A549 (cell line): ENCODE results near the gene GPR17. TPM values are rescaled to one million over a fixed set of nuclear protein-coding genes. Genes with fewer than 3 reads are reported as not detected.
A peak's percentile ranks its signal among the peaks of the same experiment; 100 is the strongest.

Experiments used
- ATAC-seq, 2 experiments: fragments of 200-7000 bp in 1 of 2; fragments of >200 bp in 1 of 2; cut with Nextera tagmentation in 1 of 2; cut with Tn5 transposase in 1 of 2; 3 replicates each; pipeline versions ENCODE4 v1.8.0 to v1.9.1; 2018 to 2020; ENCODE audit warnings: mild to moderate bottlenecking in 1 of 2, moderate library complexity in 1 of 2
- CTCF ChIA-PET: fragments of 300-600 bp; sonication (Branson Sonifier 250); formaldehyde crosslinking; extraction: SDS; loops from one replicate; lab custom pipeline; 2021; ENCODE audit warnings: antibody characterized with exemption, inconsistent platforms; lab: Yijun Ruan, JAX
- POLR2A ChIA-PET: fragments of 350-600 bp; formaldehyde crosslinking; extraction: SDS; loops from one replicate; lab custom pipeline; 2021; ENCODE audit warnings: antibody characterized with exemption, inconsistent platforms; lab: Yijun Ruan, JAX
- DNase-seq, 2 experiments: peaks; one replicate each; pipeline versions ENCODE4 v3.0.0 to v3.0.0-alpha.2; 2011 to 2016; ENCODE audit warnings: low read depth in 1 of 2, low spot score in 1 of 2
- FAIRE-seq: peaks from 2 replicates; lab custom pipeline; 2011; peaks lifted over from hg19 to GRCh38; lab: Jason Lieb, UNC
- H3K27ac ChIP-seq, 2 experiments: fragments of >200 bp; sonication (Bioruptor Twin); formaldehyde crosslinking; 3 replicates each; pipeline ENCODE4 v1.5.1; 2016 to 2017
- H3K4me1 ChIP-seq: fragments of >200 bp; sonication (Bioruptor Twin); formaldehyde crosslinking; 3 replicates; pipeline ENCODE4 v1.6.1; 2016
- H3K4me2 ChIP-seq: fragments of >200 bp; sonication (Bioruptor Twin); formaldehyde crosslinking; 3 replicates; pipeline ENCODE4 v1.6.1; 2016
- H3K4me3 ChIP-seq: fragments of >200 bp; sonication (Bioruptor Twin); formaldehyde crosslinking; 3 replicates; pipeline ENCODE4 v1.5.1; 2016
- H3K9me3 ChIP-seq: fragments of >200 bp; sonication (Bioruptor Twin); formaldehyde crosslinking; 3 replicates; pipeline ENCODE4 v1.6.1; 2016
- CBX2 ChIP-seq: fragments of 200-600 bp; sonication (generic); IDR thresholded peaks from 2 replicates; pipeline ENCODE4 v1.6.1; 2016; ENCODE audit warnings: low read depth, mild to moderate bottlenecking, borderline replicate concordance
- EHF ChIP-seq: fragments of 250-450 bp; sonication (Bioruptor Pico); IDR thresholded peaks from 2 replicates; pipeline ENCODE4 v1.5.0; 2020; ENCODE audit warnings: mild to moderate bottlenecking
- ELK1 ChIP-seq: fragments of 150-350 bp; IDR thresholded peaks from 2 replicates; pipeline ENCODE4 v1.6.1; 2014; ENCODE audit warnings: low read depth, mild to moderate bottlenecking, low read length
- EP300 ChIP-seq, 2 experiments: fragments of >200 bp; sonication (Bioruptor Twin); formaldehyde crosslinking; IDR thresholded peaks; 2 replicates in 1 of 2; 3 replicates in 1 of 2; pipeline ENCODE4 v1.6.1; 2016 to 2017
- FOXS1 ChIP-seq: fragments of 250-450 bp; sonication (Bioruptor Pico); IDR thresholded peaks from 2 replicates; pipeline ENCODE4 v1.5.0; 2020; ENCODE audit warnings: mild to moderate bottlenecking, moderate library complexity
- HOXB5 ChIP-seq: fragments of 250-450 bp; sonication (Bioruptor Pico); IDR thresholded peaks from 2 replicates; pipeline ENCODE4 v1.5.0; 2020; ENCODE audit warnings: mild to moderate bottlenecking, moderate library complexity
- JUN ChIP-seq, 2 experiments: fragments of >200 bp; sonication (Bioruptor Twin); formaldehyde crosslinking; IDR thresholded peaks; 2 replicates in 1 of 2; 3 replicates in 1 of 2; pipeline ENCODE4 v1.6.1; 2016 to 2017
- MYC ChIP-seq: IDR thresholded peaks from 2 replicates; pipeline ENCODE4 v1.6.1; 2012; ENCODE audit warnings: mild to moderate bottlenecking, inconsistent platforms, low read length, improper control_type of control experiment, borderline replicate concordance
- NFE2L2 ChIP-seq: fragments of 150-350 bp; conservative IDR thresholded peaks from 2 replicates; pipeline ENCODE4 v1.6.1; 2014; ENCODE audit warnings: low read length
- NR3C1 ChIP-seq: fragments of >200 bp; sonication (Bioruptor Twin); formaldehyde crosslinking; IDR thresholded peaks from 3 replicates; pipeline ENCODE4 v1.6.1; 2017
- PHF8 ChIP-seq: fragments of 200-600 bp; sonication (generic); IDR thresholded peaks from 2 replicates; pipeline ENCODE4 v1.6.1; 2016; ENCODE audit warnings: low read depth, mild to moderate bottlenecking, antibody characterized with exemption, moderate library complexity, borderline replicate concordance
- POLR2A ChIP-seq: IDR thresholded peaks from 2 replicates; pipeline ENCODE4 v1.6.1; 2012; ENCODE audit warnings: mild to moderate bottlenecking, low read length
- TP53 ChIP-seq: fragments of 250-450 bp; sonication (Bioruptor Pico); IDR thresholded peaks from 2 replicates; pipeline ENCODE4 v1.5.0; 2021; ENCODE audit warnings: mild to moderate bottlenecking, moderate library complexity
- USF2 ChIP-seq: fragments of 450-650 bp; IDR thresholded peaks from 2 replicates; pipeline ENCODE4 v1.6.1; 2014; ENCODE audit warnings: antibody characterized with exemption
- WGBS: methylation state at CpG from one replicate; pipeline ENCODE4 v1.1.6; 2017; ENCODE audit errors: missing lambda C conversion rate; 5-methylcytosine and 5-hydroxymethylcytosine counted together
- polyA plus RNA-seq, 4 experiments: library from polyadenylated mRNA; depleted of rRNA in 3 of 4; stranded (reverse); fragments of >200 nt; fragmentation: RNase III in 1 of 4; extraction: RNeasy Plus Mini Kit Qiagen cat#74134 plus additional on column Dnase treatment in 1 of 4; gene quantifications; 2 replicates in 3 of 4; 3 replicates in 1 of 4; pipeline ENCODE4 v1.2.3, GENCODE V29; 2011 to 2017
- TF ChIP-seq, protein P1 (sequence below): fragments of >200 bp; sonication (Bioruptor Twin); formaldehyde crosslinking; IDR thresholded peaks from 3 replicates; pipeline ENCODE4 v1.5.1; 2016
- TF ChIP-seq, protein P2 (sequence below): IDR thresholded peaks from 2 replicates; pipeline ENCODE4 v1.6.1; 2012; ENCODE audit warnings: low read depth, borderline replicate concordance

The GPR17 gene
- polyA plus RNA-seq, 2 of the 4 experiments (the other 2 are of a cell fraction), result not detected

- Histone ChIP-seq H3K4me2 (no peak overlapping the region), H3K9me3 (no peaks in the 10 kb centered on the region), H3K4me3 (no peak overlapping the region), H3K27ac (no peak overlapping the region), H3K4me1 (peaks cover 5% of the 10 kb centered on the region; the same call in 2 of the 3 replicates)
- ChIA-PET POLR2A (no interaction called here), CTCF (interaction anchor here (1.0 to 1.7 kb wide), 3 partner anchors 13 to 99 kb away, joined by 3 to 8 read pairs (median 3); partner anchors contain the start of gene IWS1)
- DNase-seq, result no peak
- 86% methylated on average over 4 of the region's 23 CpGs for WGBS
- ATAC-seq, result peak in 1 of 2 experiments; percentile 15; a peak in 2 of 6 replicates
- TF ChIP-seq NR3C1, result no peak
- no peak for TF ChIP-seq CBX2
- TF ChIP-seq TP53 (CRISPR knock-in tag), result no peak
- no peak for FAIRE-seq
These were observed 21.0 kb upstream of the GPR17 start for GRCh38 chr2:127624756-127625571.

- H3K9me3 ChIP-seq, result no peaks in the 10 kb centered on the region
- no peak overlapping the region for H3K4me3 ChIP-seq
- no peak for FAIRE-seq
- no peak overlapping the region for H3K4me2 ChIP-seq
- peaks cover 5% of the 10 kb centered on the region; the same call in 2 of the 3 replicates for H3K4me1 ChIP-seq
- CTCF ChIA-PET, result interaction anchor here (1.0 to 1.7 kb wide), 2 partner anchors 12 to 24 kb away, joined by 3 to 8 read pairs; no protein-coding TSS in a partner anchor
- 71% methylated on average over 2 of the region's 2 CpGs for WGBS
- no peak for TF ChIP-seq USF2
- no peak for DNase-seq
- H3K27ac ChIP-seq, result no peak overlapping the region
- no peak for ATAC-seq
- POLR2A ChIA-PET, result no interaction called here
These were observed 20.4 kb upstream of the GPR17 start for GRCh38 chr2:127625572-127625951.

- no peak for ATAC-seq
- DNase-seq, result no peak
- ChIA-PET POLR2A (no interaction called here), CTCF (interaction anchor here (1.7 kb wide), 1 partner anchor 23 kb away, joined by 8 read pairs; no protein-coding TSS in a partner anchor)
- no peak for FAIRE-seq
- H3K4me2 ChIP-seq, result no peak overlapping the region
- WGBS, result 62% methylated on average over 10 of the region's 12 CpGs
- TF ChIP-seq, protein P1, sequence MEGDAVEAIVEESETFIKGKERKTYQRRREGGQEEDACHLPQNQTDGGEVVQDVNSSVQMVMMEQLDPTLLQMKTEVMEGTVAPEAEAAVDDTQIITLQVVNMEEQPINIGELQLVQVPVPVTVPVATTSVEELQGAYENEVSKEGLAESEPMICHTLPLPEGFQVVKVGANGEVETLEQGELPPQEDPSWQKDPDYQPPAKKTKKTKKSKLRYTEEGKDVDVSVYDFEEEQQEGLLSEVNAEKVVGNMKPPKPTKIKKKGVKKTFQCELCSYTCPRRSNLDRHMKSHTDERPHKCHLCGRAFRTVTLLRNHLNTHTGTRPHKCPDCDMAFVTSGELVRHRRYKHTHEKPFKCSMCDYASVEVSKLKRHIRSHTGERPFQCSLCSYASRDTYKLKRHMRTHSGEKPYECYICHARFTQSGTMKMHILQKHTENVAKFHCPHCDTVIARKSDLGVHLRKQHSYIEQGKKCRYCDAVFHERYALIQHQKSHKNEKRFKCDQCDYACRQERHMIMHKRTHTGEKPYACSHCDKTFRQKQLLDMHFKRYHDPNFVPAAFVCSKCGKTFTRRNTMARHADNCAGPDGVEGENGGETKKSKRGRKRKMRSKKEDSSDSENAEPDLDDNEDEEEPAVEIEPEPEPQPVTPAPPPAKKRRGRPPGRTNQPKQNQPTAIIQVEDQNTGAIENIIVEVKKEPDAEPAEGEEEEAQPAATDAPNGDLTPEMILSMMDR, result no peak
- TF ChIP-seq CBX2 (no peak), PHF8 (no peak), POLR2A (no peak), MYC (no peak), FOXS1 (CRISPR knock-in tag) (no peak), NFE2L2 (no peak), EP300 (IDR thresholded peaks at IDR 0.05) (no peak), JUN (IDR thresholded peaks at IDR 0.05) (no peak), EHF (CRISPR knock-in tag) (no peak), HOXB5 (no peak), ELK1 (no peak)
- TF ChIP-seq, protein P2, sequence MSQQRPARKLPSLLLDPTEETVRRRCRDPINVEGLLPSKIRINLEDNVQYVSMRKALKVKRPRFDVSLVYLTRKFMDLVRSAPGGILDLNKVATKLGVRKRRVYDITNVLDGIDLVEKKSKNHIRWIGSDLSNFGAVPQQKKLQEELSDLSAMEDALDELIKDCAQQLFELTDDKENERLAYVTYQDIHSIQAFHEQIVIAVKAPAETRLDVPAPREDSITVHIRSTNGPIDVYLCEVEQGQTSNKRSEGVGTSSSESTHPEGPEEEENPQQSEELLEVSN, result no peak
- no peaks in the 10 kb centered on the region for H3K9me3 ChIP-seq
- H3K4me1 ChIP-seq, result peaks cover 5% of the 10 kb centered on the region; the same call in 2 of the 3 replicates
- H3K4me3 ChIP-seq, result no peak overlapping the region
- no peak overlapping the region for H3K27ac ChIP-seq
These were observed 19.8 kb upstream of the GPR17 start for GRCh38 chr2:127626175-127626574.
